HepG2 (cell line): Measurements from ENCODE around the gene WNT5B. TPM values are rescaled to one million over a fixed set of nuclear protein-coding genes. Genes with fewer than 3 reads are reported as not detected.

ENCODE experiments used
- ATAC-seq: fragments of 200-7000 bp; cut with Tn5 transposase; 3 replicates; pipeline ENCODE4 v1.9.1; 2020; ENCODE audit warnings: mild to moderate bottlenecking, moderate library complexity
- BruUV-seq: library from RNA; stranded (reverse); fragments of 400-500 nt; replicated peaks from 2 replicates; lab custom pipeline; 2021; lab: Mats Ljungman, UMichigan
- CTCF ChIA-PET: fragments of 300-600 bp; formaldehyde crosslinking; extraction: SDS; loops from one replicate; lab custom pipeline; 2021; ENCODE audit warnings: low total read pairs, inconsistent platforms, low intra/inter-chr PET ratio; lab: Yijun Ruan, JAX
- POLR2A ChIA-PET: fragments of 350-600 bp; sonication (Branson Sonifier 250); formaldehyde crosslinking; loops from one replicate; lab custom pipeline; 2020; ENCODE audit warnings: antibody characterized with exemption, inconsistent platforms; lab: Yijun Ruan, JAX
- DNase-seq: peaks from one replicate; pipeline ENCODE4 v3.0.0-alpha.2; 2015; ENCODE audit warnings: low spot score
- FAIRE-seq: peaks from 3 replicates; lab custom pipeline; 2011; peaks lifted over from hg19 to GRCh38; lab: Jason Lieb, UNC
- H2AFZ ChIP-seq: one replicate; pipeline ENCODE4 v1.6.1; 2011; ENCODE audit warnings: low read length, inconsistent platforms
- H3K27ac ChIP-seq: fragments of 300-600 bp; 3 replicates; pipeline ENCODE4 v1.8.0; 2011; ENCODE audit warnings: mixed run types, mild to moderate bottlenecking, mixed read lengths, low read length, inconsistent platforms; ENCODE audit not compliant: insufficient read depth; ENCODE audit errors: extremely low read length
- H3K27me3 ChIP-seq, 2 experiments: fragments of 200-600 bp in 1 of 2; 2 replicates in 1 of 2; 3 replicates in 1 of 2; pipeline versions ENCODE4 v1.6.0 to v1.8.0; 2011; ENCODE audit warnings: low read length in 2 of 2, mild to moderate bottlenecking in 2 of 2, moderate library complexity in 2 of 2, inconsistent platforms in 1 of 2; ENCODE audit not compliant: insufficient read depth in 2 of 2, control insufficient read depth in 1 of 2
- H3K36me3 ChIP-seq, 2 experiments: fragments of 200-600 bp in 1 of 2; replicated peaks in 1 of 2; 2 replicates in 1 of 2; 3 replicates in 1 of 2; pipeline versions ENCODE4 v1.5.1 to v1.8.0; 2011; ENCODE audit warnings: low read length in 2 of 2, inconsistent platforms in 1 of 2; ENCODE audit not compliant: insufficient read depth in 2 of 2, control insufficient read depth in 1 of 2
- H3K4me1 ChIP-seq: 2 replicates; pipeline ENCODE4 v1.5.1; 2012; ENCODE audit warnings: low read length, inconsistent platforms; ENCODE audit not compliant: insufficient read depth
- H3K4me2 ChIP-seq: 2 replicates; pipeline ENCODE4 v1.6.0; 2011; ENCODE audit warnings: low read depth, low read length, inconsistent platforms
- H3K4me3 ChIP-seq, 3 experiments: fragments of 200-600 bp in 1 of 3; sonication (generic), shearing (Covaris generic) in 1 of 3; replicated peaks in 1 of 3; 2 replicates each; pipeline ENCODE4 v1.5.1; 2011 to 2016; ENCODE audit warnings: low read length in 3 of 3, inconsistent platforms in 2 of 3, low read depth in 2 of 3, mild to moderate bottlenecking in 2 of 3, control low read depth in 1 of 3, mixed read lengths in 1 of 3; ENCODE audit not compliant: insufficient read depth in 1 of 3
- H3K79me2 ChIP-seq: one replicate; pipeline ENCODE4 v1.6.1; 2011; ENCODE audit warnings: low read length, inconsistent platforms; ENCODE audit not compliant: insufficient read depth
- H3K9ac ChIP-seq: 2 replicates; pipeline ENCODE4 v1.6.0; 2011; ENCODE audit warnings: mild to moderate bottlenecking, low read depth, low read length, inconsistent platforms; ENCODE audit not compliant: insufficient read depth
- H3K9me3 ChIP-seq: 2 replicates; pipeline ENCODE4 v1.5.1; 2012; ENCODE audit warnings: mild to moderate bottlenecking, low read length
- H4K20me1 ChIP-seq: 2 replicates; pipeline ENCODE4 v1.6.0; 2011; ENCODE audit warnings: inconsistent platforms, mild to moderate bottlenecking, low read length, moderate library complexity; ENCODE audit not compliant: insufficient read depth
- ELF1 ChIP-seq: sonication (generic); formaldehyde crosslinking; IDR thresholded peaks from 2 replicates; pipeline ENCODE4 v1.4.0; 2020; ENCODE audit warnings: missing genetic modification reagents
- MATR3 ChIP-seq: sonication (generic); formaldehyde crosslinking; IDR thresholded peaks from 2 replicates; pipeline ENCODE4 v1.4.0; 2020; ENCODE audit warnings: missing genetic modification reagents
- NR2C2 ChIP-seq: sonication (generic); formaldehyde crosslinking; IDR thresholded peaks from 2 replicates; pipeline ENCODE4 v1.4.0; 2020; ENCODE audit warnings: missing genetic modification reagents, mild to moderate bottlenecking, moderate library complexity, borderline replicate concordance
- RNF2 ChIP-seq: fragments of 450-650 bp; conservative IDR thresholded peaks from 2 replicates; pipeline ENCODE4 v1.6.1; 2016; ENCODE audit warnings: low read depth
- ZNF598 ChIP-seq: sonication (generic); formaldehyde crosslinking; IDR thresholded peaks from 2 replicates; pipeline ENCODE4 v1.5.1; 2020; ENCODE audit warnings: mild to moderate bottlenecking, missing genetic modification reagents, borderline replicate concordance
- ZNF891 ChIP-seq: sonication (generic); formaldehyde crosslinking; IDR thresholded peaks from 2 replicates; pipeline ENCODE4 v1.5.0; 2020; ENCODE audit warnings: mild to moderate bottlenecking, missing genetic modification reagents
- WGBS: methylation state at CpG from one replicate; pipeline ENCODE4 v1.1.6; 2017; ENCODE audit warnings: low lambda C conversion rate; 5-methylcytosine and 5-hydroxymethylcytosine counted together
- in situ Hi-C: cut with HindIII; loops from 2 replicates; pipeline ENCODE4 v1.10.0; 2017; ENCODE audit warnings: low pct_unique_long_range_greater_than_20kb; ENCODE audit not compliant: extremely low pct_ligation_motif_present
- intact Hi-C: fragments of 100-400 bp; cut with micrococcal nuclease; formaldehyde crosslinking; loops from one replicate; pipeline ENCODE4 v1.10.0; 2022; ENCODE audit not compliant: unreplicated experiment
- polyA plus RNA-seq, 8 experiments: library from polyadenylated mRNA; depleted of rRNA in 3 of 8; stranded (reverse) in 7 of 8; unstranded in 1 of 8; fragments of >200 nt; fragmentation: Illumina TruSeq in 4 of 8; extraction: Trizol in 4 of 8; gene quantifications; 2 replicates each; pipeline versions ENCODE4 v1.2.1 to v1.2.3, GENCODE V29; 2011 to 2016; ENCODE audit warnings: low read depth in 4 of 8, missing spikeins in 1 of 8, mixed read lengths in 1 of 8; ENCODE audit not compliant: insufficient read depth in 1 of 8
- total RNA-seq, 5 experiments: library from RNA; depleted of rRNA; stranded (reverse); fragments of >200 nt; fragmentation: Illumina TruSeq; extraction: Trizol; gene quantifications; 2 replicates each; pipeline ENCODE4 v1.2.3, GENCODE V29; 2016; ENCODE audit warnings: low read depth in 1 of 5
- TF ChIP-seq, protein P1 (sequence below), 2 experiments: sonication (generic) in 1 of 2; formaldehyde crosslinking in 1 of 2; IDR thresholded peaks; 2 replicates each; pipeline versions ENCODE4 v1.5.1 to v1.6.1; 2011 to 2020; ENCODE audit warnings: borderline replicate concordance in 1 of 2, low read depth in 1 of 2, low read length in 1 of 2, mild to moderate bottlenecking in 1 of 2, missing genetic modification reagents in 1 of 2, moderate library complexity in 1 of 2
- TF ChIP-seq, protein P2 (sequence below): sonication (generic); formaldehyde crosslinking; IDR thresholded peaks from 2 replicates; pipeline ENCODE4 v1.8.0; 2022; ENCODE audit warnings: mild to moderate bottlenecking, missing genetic modification reagents; ENCODE audit not compliant: insufficient replicate concordance
- TF ChIP-seq, protein P3 (sequence below): sonication (generic); formaldehyde crosslinking; IDR thresholded peaks from 2 replicates; pipeline ENCODE4 v1.9.0; 2022; ENCODE audit warnings: low read depth, missing genetic modification reagents
- TF ChIP-seq, protein P4 (sequence below): sonication (generic); formaldehyde crosslinking; IDR thresholded peaks from 2 replicates; pipeline ENCODE4 v1.5.1; 2020; ENCODE audit warnings: missing genetic modification reagents, mild to moderate bottlenecking, borderline replicate concordance

WNT5B gene
- total and polyA plus RNA-seq, 2 of the 13 experiments (the other 11 are each of a cell fraction or from before 2014, with no cell fraction given): 0.04 TPM; not detected in 1

DNA sequence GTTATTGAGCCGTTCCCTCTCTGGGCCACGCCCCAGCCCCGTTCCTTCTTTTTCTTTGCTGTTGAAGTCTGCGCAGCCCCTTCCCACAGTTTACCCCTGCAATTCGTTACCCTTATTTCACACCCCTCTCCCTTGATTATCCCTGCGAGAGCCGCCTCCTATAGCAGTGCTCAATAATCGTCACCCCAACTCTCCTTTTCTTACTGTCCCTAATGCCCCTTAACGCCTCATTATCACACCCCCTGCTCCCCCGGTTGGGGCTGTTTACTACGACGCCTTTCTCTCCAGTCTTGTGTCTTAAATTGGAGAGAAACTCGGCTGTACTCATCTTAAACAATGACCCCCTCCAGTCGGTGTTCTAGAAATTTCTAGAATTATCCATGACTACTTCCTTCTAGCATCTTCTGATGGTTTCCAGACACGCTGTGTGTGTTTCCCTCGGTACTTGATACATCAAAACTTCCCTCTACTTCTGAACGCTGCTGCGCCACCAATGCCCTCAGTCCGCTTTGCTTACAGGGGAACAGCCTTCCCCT, 33.9 kb upstream of the WNT5B start:
- peak overlapping the region; percentile 99 for H3K4me2 ChIP-seq
- ATAC-seq (no peak), DNase-seq (no peak), FAIRE-seq (no peak)
- intact Hi-C loops (no loop called here), in situ Hi-C loops (loop anchor here (25.0 kb wide), 1 partner anchor 1033 kb away; no protein-coding TSS in a partner anchor)
- CTCF ChIA-PET: no interaction called here
- WGBS: 7% methylated on average over 19 of the region's 19 CpGs
- H3K9me3 ChIP-seq: no peaks in the 10 kb centered on the region
- H3K36me3 ChIP-seq: no peaks in the 10 kb centered on the region
- H4K20me1 ChIP-seq: peaks cover 17% of the 10 kb centered on the region; the same call in 1 of the 2 replicates
- TF ChIP-seq, protein P1, sequence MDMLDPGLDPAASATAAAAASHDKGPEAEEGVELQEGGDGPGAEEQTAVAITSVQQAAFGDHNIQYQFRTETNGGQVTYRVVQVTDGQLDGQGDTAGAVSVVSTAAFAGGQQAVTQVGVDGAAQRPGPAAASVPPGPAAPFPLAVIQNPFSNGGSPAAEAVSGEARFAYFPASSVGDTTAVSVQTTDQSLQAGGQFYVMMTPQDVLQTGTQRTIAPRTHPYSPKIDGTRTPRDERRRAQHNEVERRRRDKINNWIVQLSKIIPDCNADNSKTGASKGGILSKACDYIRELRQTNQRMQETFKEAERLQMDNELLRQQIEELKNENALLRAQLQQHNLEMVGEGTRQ (IDR thresholded peaks at IDR 0.05; ENCODE audit: low read depth, low read length): no peak
- TF ChIP-seq, protein P1 (CRISPR knock-in tag; IDR thresholded peaks at IDR 0.05; ENCODE audit: borderline replicate concordance): peak; percentile 15; the same call in 1 of the 2 replicates
- TF ChIP-seq NR2C2: 0 out of 2 replicates have a peak, but pooled peaks have one; percentile 2
- no peak for TF ChIP-seq MATR3
- TF ChIP-seq RNF2: 0 out of 2 replicates have a peak, but pooled peaks have one; percentile 8
- TF ChIP-seq ZNF598 (CRISPR knock-in tag): peak; percentile 8; the same call in 1 of the 2 replicates
- TF ChIP-seq ELF1 (CRISPR knock-in tag): 0 out of 2 replicates have a peak, but pooled peaks have one; percentile 2
- TF ChIP-seq, protein P2, sequence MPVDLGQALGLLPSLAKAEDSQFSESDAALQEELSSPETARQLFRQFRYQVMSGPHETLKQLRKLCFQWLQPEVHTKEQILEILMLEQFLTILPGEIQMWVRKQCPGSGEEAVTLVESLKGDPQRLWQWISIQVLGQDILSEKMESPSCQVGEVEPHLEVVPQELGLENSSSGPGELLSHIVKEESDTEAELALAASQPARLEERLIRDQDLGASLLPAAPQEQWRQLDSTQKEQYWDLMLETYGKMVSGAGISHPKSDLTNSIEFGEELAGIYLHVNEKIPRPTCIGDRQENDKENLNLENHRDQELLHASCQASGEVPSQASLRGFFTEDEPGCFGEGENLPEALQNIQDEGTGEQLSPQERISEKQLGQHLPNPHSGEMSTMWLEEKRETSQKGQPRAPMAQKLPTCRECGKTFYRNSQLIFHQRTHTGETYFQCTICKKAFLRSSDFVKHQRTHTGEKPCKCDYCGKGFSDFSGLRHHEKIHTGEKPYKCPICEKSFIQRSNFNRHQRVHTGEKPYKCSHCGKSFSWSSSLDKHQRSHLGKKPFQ (CRISPR knock-in tag): peak; percentile 9
- TF ChIP-seq, protein P3, sequence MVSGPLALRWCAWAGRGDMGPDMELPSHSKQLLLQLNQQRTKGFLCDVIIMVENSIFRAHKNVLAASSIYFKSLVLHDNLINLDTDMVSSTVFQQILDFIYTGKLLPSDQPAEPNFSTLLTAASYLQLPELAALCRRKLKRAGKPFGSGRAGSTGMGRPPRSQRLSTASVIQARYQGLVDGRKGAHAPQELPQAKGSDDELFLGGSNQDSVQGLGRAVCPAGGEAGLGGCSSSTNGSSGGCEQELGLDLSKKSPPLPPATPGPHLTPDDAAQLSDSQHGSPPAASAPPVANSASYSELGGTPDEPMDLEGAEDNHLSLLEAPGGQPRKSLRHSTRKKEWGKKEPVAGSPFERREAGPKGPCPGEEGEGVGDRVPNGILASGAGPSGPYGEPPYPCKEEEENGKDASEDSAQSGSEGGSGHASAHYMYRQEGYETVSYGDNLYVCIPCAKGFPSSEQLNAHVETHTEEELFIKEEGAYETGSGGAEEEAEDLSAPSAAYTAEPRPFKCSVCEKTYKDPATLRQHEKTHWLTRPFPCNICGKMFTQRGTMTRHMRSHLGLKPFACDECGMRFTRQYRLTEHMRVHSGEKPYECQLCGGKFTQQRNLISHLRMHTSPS (CRISPR knock-in tag): no peak
- TF ChIP-seq, protein P4, sequence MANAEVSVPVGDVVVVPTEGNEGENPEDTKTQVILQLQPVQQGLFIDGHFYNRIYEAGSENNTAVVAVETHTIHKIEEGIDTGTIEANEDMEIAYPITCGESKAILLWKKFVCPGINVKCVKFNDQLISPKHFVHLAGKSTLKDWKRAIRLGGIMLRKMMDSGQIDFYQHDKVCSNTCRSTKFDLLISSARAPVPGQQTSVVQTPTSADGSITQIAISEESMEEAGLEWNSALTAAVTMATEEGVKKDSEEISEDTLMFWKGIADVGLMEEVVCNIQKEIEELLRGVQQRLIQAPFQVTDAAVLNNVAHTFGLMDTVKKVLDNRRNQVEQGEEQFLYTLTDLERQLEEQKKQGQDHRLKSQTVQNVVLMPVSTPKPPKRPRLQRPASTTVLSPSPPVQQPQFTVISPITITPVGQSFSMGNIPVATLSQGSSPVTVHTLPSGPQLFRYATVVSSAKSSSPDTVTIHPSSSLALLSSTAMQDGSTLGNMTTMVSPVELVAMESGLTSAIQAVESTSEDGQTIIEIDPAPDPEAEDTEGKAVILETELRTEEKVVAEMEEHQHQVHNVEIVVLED (CRISPR knock-in tag): 0 out of 2 replicates have a peak, but pooled peaks have one; percentile 3
- TF ChIP-seq ZNF891 (CRISPR knock-in tag): 0 out of 2 replicates have a peak, but pooled peaks have one; percentile 6
- H3K4me3 ChIP-seq: peak overlapping the region; percentile 66 to 83 (median 75)
- peak overlapping the region; percentile 33 for H2AFZ ChIP-seq
- H3K27ac ChIP-seq: peak overlapping the region; percentile 73
- peak overlapping the region; percentile 61 for H3K9ac ChIP-seq
- peaks cover 49% of the 10 kb centered on the region for H3K4me1 ChIP-seq
- BruUV-seq: no TSS peak
- POLR2A ChIA-PET: no interaction called here
- H3K79me2 ChIP-seq: peaks cover 26% of the 10 kb centered on the region
- H3K27me3 ChIP-seq: peaks cover 0 to 4% of the 10 kb centered on the region in 2 experiments; a peak in 3 of 5 replicates
